HEK293 (cell line): Measurements from ENCODE around the gene ZC3H4.
A peak's percentile ranks its signal among the peaks of the same experiment; 100 is the strongest.
"Not testable (repeated sequence)": the region's sequence is repeated elsewhere in the genome, so short reads cannot be mapped to it uniquely, and the experiment has no call there.

ENCODE experiments used
- CTCF ChIA-PET: fragments of 350-600 bp; formaldehyde crosslinking; extraction: SDS; loops from one replicate; lab custom pipeline; 2021; ENCODE audit warnings: antibody characterized with exemption; lab: Yijun Ruan, JAX
- POLR2A ChIA-PET: fragments of 300-600 bp; formaldehyde crosslinking; extraction: SDS; loops from one replicate; lab custom pipeline; 2020; ENCODE audit warnings: antibody characterized with exemption, inconsistent platforms; lab: Yijun Ruan, JAX
- H3K27ac ChIP-seq: fragments of 200-500 bp; sonication (Bioruptor generic); 2 replicates; pipeline ENCODE4 v1.5.1; 2014; ENCODE audit warnings: low read depth, low read length, control low read depth, inconsistent platforms; ENCODE audit errors: extremely low read depth
- H3K36me3 ChIP-seq, 2 experiments: fragments of 200-500 bp in 1 of 2; sonication (Bioruptor generic) in 1 of 2; 1 replicate in 1 of 2; 2 replicates in 1 of 2; pipeline ENCODE4 v1.5.1; 2014 to 2017; ENCODE audit warnings: inconsistent platforms in 2 of 2, low read length in 2 of 2; ENCODE audit not compliant: control insufficient read depth in 2 of 2, insufficient read depth in 1 of 2
- H3K4me1 ChIP-seq: fragments of 200-500 bp; sonication (Bioruptor generic); 2 replicates; pipeline ENCODE4 v1.5.1; 2014; ENCODE audit warnings: mild to moderate bottlenecking, low read length, inconsistent platforms; ENCODE audit not compliant: control insufficient read depth, insufficient read depth
- H3K4me3 ChIP-seq: 2 replicates; pipeline ENCODE4 v1.5.1; 2011; ENCODE audit warnings: low read depth, mild to moderate bottlenecking, control low read depth, low read length, moderate library complexity
- H3K9me3 ChIP-seq: fragments of 200-500 bp; sonication (Bioruptor generic); 2 replicates; pipeline ENCODE4 v1.5.1; 2014; ENCODE audit warnings: low read depth, low read length, inconsistent platforms; ENCODE audit not compliant: control insufficient read depth, insufficient read depth
- EGR2 ChIP-seq: fragments of 450-650 bp; formaldehyde crosslinking; IDR thresholded peaks from 2 replicates; pipeline ENCODE4 v1.5.1; 2016; ENCODE audit warnings: low read depth, missing biosample characterization, missing genetic modification characterization
- GLIS2 ChIP-seq: fragments of 450-650 bp; formaldehyde crosslinking; IDR thresholded peaks from 2 replicates; pipeline ENCODE4 v1.5.1; 2016; ENCODE audit warnings: missing biosample characterization, missing genetic modification characterization
- HOXA7 ChIP-seq: sonication (generic); formaldehyde crosslinking; IDR thresholded peaks from 2 replicates; pipeline ENCODE4 v1.8.1; 2022; ENCODE audit warnings: missing genetic modification reagents, borderline replicate concordance
- KLF1 ChIP-seq: fragments of 450-650 bp; formaldehyde crosslinking; IDR thresholded peaks from 2 replicates; pipeline ENCODE4 v1.5.1; 2016; ENCODE audit warnings: missing biosample characterization, missing genetic modification characterization
- KLF8 ChIP-seq: fragments of 450-650 bp; formaldehyde crosslinking; IDR thresholded peaks from 2 replicates; pipeline ENCODE4 v1.5.1; 2016; ENCODE audit warnings: missing biosample characterization, missing genetic modification characterization
- MYNN ChIP-seq: fragments of 450-650 bp; formaldehyde crosslinking; IDR thresholded peaks from 2 replicates; pipeline ENCODE4 v1.5.1; 2016; ENCODE audit warnings: missing biosample characterization, missing genetic modification characterization, borderline replicate concordance
- ZBTB21 ChIP-seq: fragments of 450-650 bp; formaldehyde crosslinking; IDR thresholded peaks from 2 replicates; pipeline ENCODE4 v1.5.1; 2017; ENCODE audit warnings: missing biosample characterization, missing genetic modification characterization
- ZBTB7A ChIP-seq: fragments of 450-650 bp; formaldehyde crosslinking; IDR thresholded peaks from 2 replicates; pipeline ENCODE4 v1.5.1; 2016; ENCODE audit warnings: low read depth, missing biosample characterization, missing genetic modification characterization
- ZEB2 ChIP-seq: fragments of 450-650 bp; formaldehyde crosslinking; IDR thresholded peaks from 2 replicates; pipeline ENCODE4 v1.5.1; 2016; ENCODE audit warnings: missing biosample characterization, missing genetic modification characterization
- ZFP37 ChIP-seq: fragments of 450-650 bp; formaldehyde crosslinking; IDR thresholded peaks from 2 replicates; pipeline ENCODE4 v1.5.1; 2016; ENCODE audit warnings: missing biosample characterization, missing genetic modification characterization
- ZNF121 ChIP-seq: fragments of 450-650 bp; formaldehyde crosslinking; IDR thresholded peaks from 2 replicates; pipeline ENCODE4 v1.5.1; 2016; ENCODE audit warnings: missing biosample characterization, missing genetic modification characterization
- ZNF175 ChIP-seq: fragments of 450-650 bp; formaldehyde crosslinking; IDR thresholded peaks from 2 replicates; pipeline ENCODE4 v1.5.1; 2016; ENCODE audit warnings: missing biosample characterization, missing genetic modification characterization
- ZNF24 ChIP-seq: fragments of 450-650 bp; formaldehyde crosslinking; IDR thresholded peaks from 2 replicates; pipeline ENCODE4 v1.5.1; 2016; ENCODE audit warnings: missing biosample characterization, missing genetic modification characterization
- ZNF292 ChIP-seq: fragments of 450-650 bp; formaldehyde crosslinking; IDR thresholded peaks from 2 replicates; pipeline ENCODE4 v1.5.1; 2016; ENCODE audit warnings: low read depth, missing biosample characterization, missing genetic modification characterization, borderline replicate concordance
- ZNF37A ChIP-seq: fragments of 450-650 bp; IDR thresholded peaks from 2 replicates; pipeline ENCODE4 v1.5.1; 2018; ENCODE audit warnings: missing biosample characterization, missing genetic modification characterization
- ZNF449 ChIP-seq: fragments of 450-650 bp; formaldehyde crosslinking; IDR thresholded peaks from 2 replicates; pipeline ENCODE4 v1.5.1; 2017; ENCODE audit warnings: missing biosample characterization, mild to moderate bottlenecking, missing genetic modification characterization, moderate library complexity
- ZNF473 ChIP-seq: fragments of 450-650 bp; formaldehyde crosslinking; IDR thresholded peaks from 2 replicates; pipeline ENCODE4 v1.5.1; 2017; ENCODE audit warnings: missing biosample characterization, missing genetic modification characterization
- ZNF548 ChIP-seq: fragments of 450-650 bp; formaldehyde crosslinking; IDR thresholded peaks from 2 replicates; pipeline ENCODE4 v1.5.1; 2016; ENCODE audit warnings: missing biosample characterization, missing genetic modification characterization
- ZNF558 ChIP-seq: fragments of 450-650 bp; formaldehyde crosslinking; IDR thresholded peaks from 2 replicates; pipeline ENCODE4 v1.5.1; 2016; ENCODE audit warnings: missing biosample characterization, missing genetic modification characterization
- ZNF571 ChIP-seq: fragments of 450-650 bp; formaldehyde crosslinking; IDR thresholded peaks from 2 replicates; pipeline ENCODE4 v1.5.0; 2017; ENCODE audit warnings: missing biosample characterization, missing genetic modification characterization
- ZNF623 ChIP-seq: fragments of 450-650 bp; formaldehyde crosslinking; IDR thresholded peaks from 2 replicates; pipeline ENCODE4 v1.5.1; 2016; ENCODE audit warnings: missing biosample characterization, missing genetic modification characterization
- ZNF629 ChIP-seq: fragments of 450-650 bp; formaldehyde crosslinking; IDR thresholded peaks from 2 replicates; pipeline ENCODE4 v1.5.1; 2017; ENCODE audit warnings: missing biosample characterization, missing genetic modification characterization
- ZNF658 ChIP-seq: fragments of 450-650 bp; formaldehyde crosslinking; IDR thresholded peaks from 2 replicates; pipeline ENCODE4; 2016; ENCODE audit warnings: missing biosample characterization, missing genetic modification characterization
- ZNF704 ChIP-seq: fragments of 450-650 bp; formaldehyde crosslinking; IDR thresholded peaks from 2 replicates; pipeline ENCODE4 v1.5.1; 2016; ENCODE audit warnings: missing biosample characterization, missing genetic modification characterization
- ZNF76 ChIP-seq: fragments of 450-650 bp; formaldehyde crosslinking; IDR thresholded peaks from 2 replicates; pipeline ENCODE4; 2016; ENCODE audit warnings: low read depth, missing biosample characterization, missing genetic modification characterization, borderline replicate concordance
- ZNF777 ChIP-seq: fragments of 450-650 bp; formaldehyde crosslinking; IDR thresholded peaks from 2 replicates; pipeline ENCODE4 v1.5.1; 2017; ENCODE audit warnings: missing biosample characterization, missing genetic modification characterization, borderline replicate concordance
- ZSCAN4 ChIP-seq: fragments of 450-650 bp; formaldehyde crosslinking; IDR thresholded peaks from 2 replicates; pipeline ENCODE4 v1.5.1; 2017; ENCODE audit warnings: missing biosample characterization, missing genetic modification characterization
- ZXDB ChIP-seq: fragments of 450-650 bp; formaldehyde crosslinking; IDR thresholded peaks from 2 replicates; pipeline ENCODE4 v1.5.1; 2016; ENCODE audit warnings: missing biosample characterization, missing genetic modification characterization

ZC3H4 gene

GRCh38 chr19:47102346-47103060, 11.1 kb downstream of the ZC3H4 start:
- ChIA-PET POLR2A (interaction anchor here (0.5 to 1.4 kb wide), 3 partner anchors 11 to 88 kb away, joined by 4 to 10 read pairs (median 4); partner anchors contain the start of gene ZC3H4), CTCF (interaction anchor here (0.5 to 2.6 kb wide), 9 partner anchors 9 to 710 kb away, joined by 3 to 8 read pairs (median 3); no protein-coding TSS in a partner anchor)
- Histone ChIP-seq H3K9me3 (no peaks in the 10 kb centered on the region), H3K4me3 (no peak overlapping the region), H3K27ac (0 out of 2 replicates have a peak overlapping the region, but pooled peaks have one; percentile 5), H3K36me3 (peaks cover 23 to 44% of the 10 kb centered on the region in 2 experiments), H3K4me1 (peaks cover 10% of the 10 kb centered on the region)
- TF ChIP-seq ZBTB7A (tag by site-specific recombination) (no peak), ZXDB (tag by site-specific recombination) (no peak), ZNF777 (tag by site-specific recombination) (no peak), EGR2 (tag by site-specific recombination) (no peak), GLIS2 (no peak), ZNF292 (tag by site-specific recombination) (no peak), ZNF623 (tag by site-specific recombination) (no peak), ZNF449 (tag by site-specific recombination) (no peak), ZSCAN4 (tag by site-specific recombination) (no peak), ZNF571 (tag by site-specific recombination) (no peak), ZFP37 (tag by site-specific recombination) (no peak), ZNF24 (tag by site-specific recombination) (no peak), KLF8 (tag by site-specific recombination) (no peak), ZNF37A (no peak)

GRCh38 chr19:47101116-47101515, 12.5 kb downstream of the ZC3H4 start:
- H3K4me1 ChIP-seq, H3K9me3 ChIP-seq, H3K27ac ChIP-seq, H3K4me3 ChIP-seq, POLR2A ChIA-PET: not testable (repeated sequence)
- CTCF ChIA-PET = interaction anchor here (0.7 to 2.6 kb wide), 2 partner anchors 22 to 87 kb away, joined by 3 to 8 read pairs; no protein-coding TSS in a partner anchor
- TF ChIP-seq ZNF121 (tag by site-specific recombination) = peak; percentile 29; the same call in 1 of the 2 replicates
- H3K36me3 ChIP-seq = peaks cover 21 to 44% of the 10 kb centered on the region in 2 experiments

GRCh38 chr19:47100290-47100689, 13.3 kb downstream of the ZC3H4 start:
- Histone ChIP-seq H3K9me3 (no peaks in the 10 kb centered on the region), H3K4me1 (0 out of 2 replicates have a peak, but pooled peaks cover under 1% of the 10 kb centered on the region), H3K36me3 (peaks cover 14 to 44% of the 10 kb centered on the region in 2 experiments), H3K27ac (no peak overlapping the region), H3K4me3 (no peak overlapping the region)
- POLR2A ChIA-PET = no interaction called here
- CTCF ChIA-PET = no interaction called here
- TF ChIP-seq ZNF658 (tag by site-specific recombination) = no peak
- TF ChIP-seq ZNF76 = no peak
- TF ChIP-seq KLF1 (tag by site-specific recombination) = no peak
- TF ChIP-seq ZBTB21 (tag by site-specific recombination) = 0 out of 2 replicates have a peak, but pooled peaks have one; percentile 50
- no peak for TF ChIP-seq ZNF558
- TF ChIP-seq ZNF704 (tag by site-specific recombination) = no peak
- no peak for TF ChIP-seq ZEB2 (tag by site-specific recombination)
- no peak for TF ChIP-seq ZNF548 (tag by site-specific recombination)
- no peak for TF ChIP-seq ZNF175
- TF ChIP-seq ZNF473 (tag by site-specific recombination) = no peak
- TF ChIP-seq MYNN (tag by site-specific recombination) = peak; percentile 94
- no peak for TF ChIP-seq HOXA7 (CRISPR knock-in tag)
- TF ChIP-seq ZNF629 (tag by site-specific recombination) = peak; percentile 77; the same call in 1 of the 2 replicates
